Neural cell (in vitro differentiated cells): ENCODE data around the gene LYAR. TPM values are rescaled to one million over a fixed set of nuclear protein-coding genes. Genes with fewer than 3 reads are reported as not detected.

ENCODE experiments used
- H2AFZ ChIP-seq: fragments of 200-600, 300-800 bp; sonication (generic), shearing (Covaris generic); 2 replicates; pipeline ENCODE4 v1.6.0; 2014; ENCODE audit warnings: low read depth, mild to moderate bottlenecking, antibody characterized with exemption, low read length, moderate library complexity
- H3F3A ChIP-seq: fragments of 200-600 bp; shearing (Covaris generic); 2 replicates; pipeline ENCODE4 v1.6.1; 2016; ENCODE audit warnings: mild to moderate bottlenecking, moderate library complexity, mixed read lengths, antibody characterized with exemption, low read length; ENCODE audit not compliant: insufficient read depth, poor library complexity, severe bottlenecking
- H3K27ac ChIP-seq: fragments of 200-600, 300-800 bp; sonication (generic), shearing (Covaris generic); 2 replicates; pipeline ENCODE4 v1.5.1; 2014; ENCODE audit warnings: mild to moderate bottlenecking, low read length, moderate library complexity
- H3K27me3 ChIP-seq: fragments of 300-800, 200-600 bp; sonication (generic), shearing (Covaris generic); 2 replicates; pipeline ENCODE4 v1.6.0; 2014; ENCODE audit warnings: mild to moderate bottlenecking, low read depth, low read length, moderate library complexity; ENCODE audit not compliant: insufficient read depth
- H3K36me3 ChIP-seq: fragments of 300-800, 200-600 bp; sonication (generic), shearing (Covaris generic); 2 replicates; pipeline ENCODE4 v1.5.1; 2014; ENCODE audit warnings: mild to moderate bottlenecking, antibody characterized with exemption, low read length, moderate library complexity; ENCODE audit not compliant: insufficient read depth
- H3K4me2 ChIP-seq: fragments of 300-800, 200-600 bp; sonication (generic), shearing (Covaris generic); 2 replicates; pipeline ENCODE4 v1.6.0; 2014; ENCODE audit warnings: mild to moderate bottlenecking, low read length
- H3K4me3 ChIP-seq: fragments of 300-800, 200-600 bp; sonication (generic), shearing (Covaris generic); 2 replicates; pipeline ENCODE4 v1.5.1; 2014; ENCODE audit warnings: mild to moderate bottlenecking, low read length, moderate library complexity
- H3K79me2 ChIP-seq: fragments of 200-600 bp; shearing (Covaris generic); replicated peaks from 2 replicates; pipeline ENCODE4 v1.6.0; 2014; ENCODE audit warnings: mild to moderate bottlenecking, low read length, moderate library complexity; ENCODE audit not compliant: insufficient read depth
- H3K9ac ChIP-seq: fragments of 300-800, 200-600 bp; sonication (generic), shearing (Covaris generic); 2 replicates; pipeline ENCODE4 v1.6.1; 2016; ENCODE audit warnings: mild to moderate bottlenecking, low read length, mixed read lengths
- H3K9me2 ChIP-seq: fragments of 200-600 bp; shearing (Covaris generic); 2 replicates; pipeline ENCODE4 v1.6.1; 2016; ENCODE audit warnings: mild to moderate bottlenecking, low read length, mixed read lengths; ENCODE audit not compliant: insufficient read depth
- H3K9me3 ChIP-seq: fragments of 200-600, 300-800 bp; sonication (generic), shearing (Covaris generic); 2 replicates; pipeline ENCODE4 v1.6.1; 2016; ENCODE audit warnings: mild to moderate bottlenecking, mixed run types, low read length, moderate library complexity, mixed read lengths
- H4K20me1 ChIP-seq: fragments of 200-600 bp; shearing (Covaris generic); 2 replicates; pipeline ENCODE4 v1.6.1; 2016; ENCODE audit warnings: mild to moderate bottlenecking, mixed run types; ENCODE audit not compliant: insufficient read depth
- CTCF ChIP-seq: fragments of 450-650 bp; IDR thresholded peaks from 2 replicates; pipeline ENCODE4 v1.5.1; 2014; ENCODE audit warnings: antibody characterized with exemption, mild to moderate bottlenecking, moderate library complexity; ENCODE audit not compliant: poor library complexity, severe bottlenecking
- EP300 ChIP-seq: fragments of 450-650 bp; conservative IDR thresholded peaks from 2 replicates; pipeline ENCODE4 v1.6.1; 2014; ENCODE audit warnings: antibody characterized with exemption, mild to moderate bottlenecking, moderate library complexity; ENCODE audit not compliant: poor library complexity, severe bottlenecking
- EZH2 ChIP-seq: fragments of 200-600, 300-800 bp; shearing (Covaris generic), sonication (generic); IDR thresholded peaks from 2 replicates; pipeline ENCODE4 v1.6.1; 2014; ENCODE audit warnings: antibody characterized with exemption, low read length, borderline replicate concordance, mild to moderate bottlenecking; ENCODE audit not compliant: insufficient read depth, poor library complexity, severe bottlenecking
- MXI1 ChIP-seq: fragments of 450-650 bp; conservative IDR thresholded peaks from 2 replicates; pipeline ENCODE4 v1.6.1; 2014; ENCODE audit warnings: antibody characterized with exemption, mild to moderate bottlenecking; ENCODE audit not compliant: poor library complexity, severe bottlenecking
- POLR2AphosphoS5 ChIP-seq: IDR thresholded peaks from 2 replicates; pipeline ENCODE4 v1.6.1; 2012
- RAD21 ChIP-seq: fragments of 450-650 bp; conservative IDR thresholded peaks from 2 replicates; pipeline ENCODE4 v1.6.1; 2014; ENCODE audit warnings: antibody characterized with exemption, mild to moderate bottlenecking, moderate library complexity
- REST ChIP-seq: IDR thresholded peaks from 2 replicates; pipeline ENCODE4 v1.6.1; 2012; ENCODE audit warnings: borderline replicate concordance
- SMC3 ChIP-seq: fragments of 450-650 bp; conservative IDR thresholded peaks from 2 replicates; pipeline ENCODE4 v1.6.1; 2014; ENCODE audit warnings: antibody characterized with exemption, mild to moderate bottlenecking, moderate library complexity; ENCODE audit not compliant: poor library complexity
- TAF1 ChIP-seq: IDR thresholded peaks from 2 replicates; pipeline ENCODE4 v1.6.1; 2012; ENCODE audit warnings: low read depth
- polyA plus RNA-seq: library from polyadenylated mRNA; depleted of rRNA; stranded (reverse); fragments of >200 nt; gene quantifications from 2 replicates; pipeline ENCODE4 v1.2.3, GENCODE V29; 2014

LYAR gene
- polyA plus RNA-seq, 1 donor from 2014 or later = 14.7 TPM

GRCh38 chr4:4315461-4316149, 25.7 kb upstream of the LYAR start:
- Histone ChIP-seq H3F3A (no peaks in the 10 kb centered on the region), H2AFZ (no peak overlapping the region), H3K4me3 (no peak overlapping the region), H3K79me2 (no peaks in the 10 kb centered on the region), H3K9me2 (no peaks in the 10 kb centered on the region), H3K4me2 (no peak overlapping the region), H3K27ac (no peak overlapping the region), H4K20me1 (no peaks in the 10 kb centered on the region), H3K9ac (no peak overlapping the region), H3K27me3 (no peaks in the 10 kb centered on the region), H3K9me3 (no peaks in the 10 kb centered on the region), H3K36me3 (no peaks in the 10 kb centered on the region)
- no peak for TF ChIP-seq TAF1
- no peak for TF ChIP-seq EZH2
- TF ChIP-seq CTCF = no peak
- no peak for TF ChIP-seq MXI1
- no peak for TF ChIP-seq REST
- no peak for TF ChIP-seq RAD21
- no peak for TF ChIP-seq POLR2AphosphoS5
- TF ChIP-seq SMC3 = no peak
- no peak for TF ChIP-seq EP300

- no peaks in the 10 kb centered on the region for H4K20me1 ChIP-seq
- TF ChIP-seq EZH2 = no peak
- no peak for TF ChIP-seq RAD21
- no peak for TF ChIP-seq POLR2AphosphoS5
- TF ChIP-seq MXI1 = no peak
- no peak for TF ChIP-seq TAF1
- TF ChIP-seq EP300 = no peak
- no peak for TF ChIP-seq SMC3
- no peak for TF ChIP-seq CTCF
- TF ChIP-seq REST = no peak
- H3K9ac ChIP-seq = no peak overlapping the region
- no peaks in the 10 kb centered on the region for H3K36me3 ChIP-seq
- H2AFZ ChIP-seq = no peak overlapping the region
- no peak overlapping the region for H3K4me2 ChIP-seq
- H3K4me3 ChIP-seq = no peak overlapping the region
- H3F3A ChIP-seq = no peaks in the 10 kb centered on the region
- no peaks in the 10 kb centered on the region for H3K9me2 ChIP-seq
- no peak overlapping the region for H3K27ac ChIP-seq
- H3K9me3 ChIP-seq = no peaks in the 10 kb centered on the region
- H3K79me2 ChIP-seq = no peaks in the 10 kb centered on the region
- no peaks in the 10 kb centered on the region for H3K27me3 ChIP-seq
These were observed 21.2 kb upstream of the LYAR start for GRCh38 chr4:4311193-4311592.
